Mammary microvascular endothelial cell (primary cell): ENCODE data around the gene GABRD. TPM values are rescaled to one million over a fixed set of nuclear protein-coding genes. Genes with fewer than 3 reads are reported as not detected.

Experiments used
- total RNA-seq: library from RNA; depleted of rRNA; stranded (reverse); fragments of >200 nt; gene quantifications from 2 replicates; pipeline ENCODE4 v1.2.3, GENCODE V29; 2015

The GABRD gene, protein sequence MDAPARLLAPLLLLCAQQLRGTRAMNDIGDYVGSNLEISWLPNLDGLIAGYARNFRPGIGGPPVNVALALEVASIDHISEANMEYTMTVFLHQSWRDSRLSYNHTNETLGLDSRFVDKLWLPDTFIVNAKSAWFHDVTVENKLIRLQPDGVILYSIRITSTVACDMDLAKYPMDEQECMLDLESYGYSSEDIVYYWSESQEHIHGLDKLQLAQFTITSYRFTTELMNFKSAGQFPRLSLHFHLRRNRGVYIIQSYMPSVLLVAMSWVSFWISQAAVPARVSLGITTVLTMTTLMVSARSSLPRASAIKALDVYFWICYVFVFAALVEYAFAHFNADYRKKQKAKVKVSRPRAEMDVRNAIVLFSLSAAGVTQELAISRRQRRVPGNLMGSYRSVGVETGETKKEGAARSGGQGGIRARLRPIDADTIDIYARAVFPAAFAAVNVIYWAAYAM
- total RNA-seq: 0.07 and 0.15 TPM in 2 replicates

DNA sequence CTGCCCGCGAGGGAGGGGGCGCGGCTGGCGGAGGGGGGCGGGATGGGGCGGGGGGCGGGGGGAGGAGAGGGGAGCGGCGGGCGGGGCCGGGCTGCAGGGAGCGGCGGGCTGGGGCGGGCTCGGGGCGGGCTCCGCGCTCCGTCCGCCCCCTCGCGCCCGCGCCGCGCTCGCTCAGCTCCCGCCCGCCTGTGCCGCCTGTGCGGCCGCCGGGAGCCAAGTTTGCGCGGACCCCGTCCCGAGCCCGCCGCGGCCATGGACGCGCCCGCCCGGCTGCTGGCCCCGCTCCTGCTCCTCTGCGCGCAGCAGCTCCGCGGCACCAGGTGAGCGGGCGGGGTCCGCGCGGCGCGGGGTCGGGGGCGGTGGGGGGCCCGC lies at the start of gene GABRD:
Gene GABRD (plus strand): TSS at position 174 of the 372 bp plus-strand sequence. CDS start 79 bp downstream, at position 253.

DNA sequence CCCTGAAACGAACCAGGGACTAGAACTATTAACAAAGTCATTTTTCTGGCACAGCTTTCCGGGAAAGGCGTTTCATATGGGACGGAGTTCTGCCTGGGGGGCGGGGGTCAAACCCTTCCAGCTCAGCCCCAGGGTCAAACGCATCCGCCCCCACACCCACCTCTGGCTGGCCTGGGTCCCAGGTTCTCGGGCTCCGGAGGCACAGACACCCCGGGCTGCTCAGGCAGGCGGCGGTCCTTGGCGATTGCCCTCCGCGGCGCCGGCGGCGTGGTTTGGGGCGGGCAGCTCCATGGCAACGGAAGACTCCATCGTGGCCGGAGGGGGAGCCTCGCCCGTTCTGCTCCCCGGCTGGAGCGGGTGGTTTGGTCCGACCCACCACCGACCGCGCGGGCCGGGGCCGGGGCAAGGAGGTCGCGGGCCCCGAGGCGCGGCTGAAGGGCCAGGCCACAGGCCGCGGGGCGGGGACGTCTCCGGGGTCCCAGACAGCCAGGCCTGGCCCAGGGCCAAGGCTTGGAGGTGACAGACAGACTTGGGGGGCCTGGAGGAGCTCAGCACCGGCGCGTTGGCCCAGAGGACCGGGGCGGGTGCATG lies 15.5 kb upstream of the GABRD start, which contains the start of gene CFAP74:
Gene CFAP74 (minus strand): TSS at position 246 of the 591 bp plus-strand sequence. CDS start 12,830 bp downstream, outside the sequence.

DNA sequence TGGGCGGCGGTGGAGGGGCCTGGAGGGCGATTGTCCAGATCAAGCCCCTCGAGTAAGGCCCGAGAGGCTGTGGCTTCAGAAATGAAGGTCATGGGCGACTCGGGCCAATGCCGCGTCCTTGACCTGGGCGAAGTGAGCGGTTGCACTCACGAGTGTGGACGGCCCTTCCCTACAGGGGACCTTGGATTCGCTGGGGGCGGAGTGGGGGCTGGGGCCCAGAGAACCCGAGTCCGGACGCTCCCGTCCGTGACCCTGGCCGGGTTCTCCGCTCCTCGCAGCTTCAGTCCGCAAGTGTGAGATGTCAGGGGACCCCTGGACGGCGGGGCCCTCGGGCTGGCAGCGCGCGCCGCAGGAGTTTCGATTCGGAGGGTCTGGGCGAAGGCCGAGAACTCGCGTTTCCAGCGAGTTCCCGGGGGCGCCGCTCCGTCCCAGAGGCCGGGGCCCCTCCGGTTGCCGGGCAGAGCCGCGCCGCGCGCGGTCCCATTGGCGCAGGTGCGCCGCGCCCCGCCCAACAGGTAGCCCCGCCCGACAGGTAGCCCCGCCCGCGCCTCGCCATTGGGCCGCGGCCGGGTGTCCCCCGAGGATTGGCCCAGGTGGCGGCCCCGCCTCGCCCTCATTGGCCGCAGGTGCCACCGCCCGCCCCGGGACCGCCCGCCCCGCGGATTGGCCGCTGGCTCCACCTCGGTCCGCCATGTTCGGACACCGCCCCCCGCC lies 30.7 kb downstream of the GABRD start, which contains the start of gene PRKCZ:
Gene PRKCZ (plus strand): TSS at position 694 of the 714 bp plus-strand sequence. CDS start 220 bp downstream, outside the sequence.

Other genes with a start within 250 kb of the GABRD start
- gene NADK, start 240.9 kb upstream of the GABRD start, total RNA-seq: 56.0 and 60.1 TPM in 2 replicates
- 177 and 193 TPM in 2 replicates for gene GNB1, start 128.3 kb upstream of the GABRD start, total RNA-seq
- gene CALML6, start 104.1 kb upstream of the GABRD start, total RNA-seq: not detected in 2 replicates
- gene TMEM52, start 100.1 kb upstream of the GABRD start, total RNA-seq: not detected in 2 replicates
- not detected in 2 replicates for gene CFAP74, start 15.6 kb upstream of the GABRD start, total RNA-seq
- gene PRKCZ, start 31.1 kb downstream of the GABRD start, total RNA-seq: 3.7 and 4.5 TPM in 2 replicates
- 18.5 and 18.6 TPM in 2 replicates for gene FAAP20, start 175.4 kb downstream of the GABRD start, total RNA-seq
- 22.3 and 23.8 TPM in 2 replicates for gene SKI, start 209.0 kb downstream of the GABRD start, total RNA-seq